ENCODE data around the gene ZC3H8.

DNA sequence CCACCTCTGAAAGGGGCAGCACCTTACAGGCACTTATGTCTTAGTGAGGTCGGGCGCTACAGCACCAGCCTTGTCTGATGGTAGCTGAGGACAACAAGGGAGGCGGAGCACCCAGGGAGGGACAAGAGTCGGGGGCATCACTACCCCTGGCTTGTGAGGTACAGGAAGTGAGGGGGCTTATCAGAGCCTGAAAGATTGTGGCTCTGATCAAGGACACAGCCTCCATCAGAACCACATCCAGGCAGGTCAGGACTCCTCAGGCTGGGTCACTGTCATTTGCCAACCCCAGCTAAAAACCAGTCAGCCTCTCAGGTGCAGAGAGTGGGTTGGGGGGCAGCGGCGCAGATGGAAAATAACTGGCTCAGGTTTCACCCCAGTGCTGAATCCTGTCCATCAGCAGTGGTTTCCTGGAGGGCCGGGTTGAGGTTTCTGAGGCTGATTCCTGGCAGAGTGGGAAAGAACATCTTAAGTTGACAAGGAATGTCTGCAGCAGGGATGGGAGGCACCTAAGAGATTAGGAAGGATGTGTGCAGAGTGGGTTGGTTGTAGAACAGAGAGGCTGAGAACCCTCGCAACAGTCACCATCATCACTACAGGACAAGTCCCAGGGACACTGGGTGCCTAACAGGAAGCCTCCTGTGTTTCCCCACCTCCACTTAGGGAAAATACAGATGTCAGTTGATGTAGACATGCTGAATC is 71.4 kb downstream of the ZC3H8 start:
- TF ChIP-seq, protein P1, sequence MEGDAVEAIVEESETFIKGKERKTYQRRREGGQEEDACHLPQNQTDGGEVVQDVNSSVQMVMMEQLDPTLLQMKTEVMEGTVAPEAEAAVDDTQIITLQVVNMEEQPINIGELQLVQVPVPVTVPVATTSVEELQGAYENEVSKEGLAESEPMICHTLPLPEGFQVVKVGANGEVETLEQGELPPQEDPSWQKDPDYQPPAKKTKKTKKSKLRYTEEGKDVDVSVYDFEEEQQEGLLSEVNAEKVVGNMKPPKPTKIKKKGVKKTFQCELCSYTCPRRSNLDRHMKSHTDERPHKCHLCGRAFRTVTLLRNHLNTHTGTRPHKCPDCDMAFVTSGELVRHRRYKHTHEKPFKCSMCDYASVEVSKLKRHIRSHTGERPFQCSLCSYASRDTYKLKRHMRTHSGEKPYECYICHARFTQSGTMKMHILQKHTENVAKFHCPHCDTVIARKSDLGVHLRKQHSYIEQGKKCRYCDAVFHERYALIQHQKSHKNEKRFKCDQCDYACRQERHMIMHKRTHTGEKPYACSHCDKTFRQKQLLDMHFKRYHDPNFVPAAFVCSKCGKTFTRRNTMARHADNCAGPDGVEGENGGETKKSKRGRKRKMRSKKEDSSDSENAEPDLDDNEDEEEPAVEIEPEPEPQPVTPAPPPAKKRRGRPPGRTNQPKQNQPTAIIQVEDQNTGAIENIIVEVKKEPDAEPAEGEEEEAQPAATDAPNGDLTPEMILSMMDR (conservative IDR thresholded peaks at IDR 0.05; ENCODE audit: low read length): no peak
- TF ChIP-seq EZH2phosphoT487 (IDR thresholded peaks at IDR 0.05; ENCODE audit: borderline replicate concordance): no peak

Measured in Loucy (cell line).